ENCODE data around the gene RTN4RL1. TPM values are rescaled to one million over a fixed set of nuclear protein-coding genes. Genes with fewer than 3 reads are reported as not detected.
A peak's percentile ranks its signal among the peaks of the same experiment; 100 is the strongest.

The RTN4RL1 gene, protein sequence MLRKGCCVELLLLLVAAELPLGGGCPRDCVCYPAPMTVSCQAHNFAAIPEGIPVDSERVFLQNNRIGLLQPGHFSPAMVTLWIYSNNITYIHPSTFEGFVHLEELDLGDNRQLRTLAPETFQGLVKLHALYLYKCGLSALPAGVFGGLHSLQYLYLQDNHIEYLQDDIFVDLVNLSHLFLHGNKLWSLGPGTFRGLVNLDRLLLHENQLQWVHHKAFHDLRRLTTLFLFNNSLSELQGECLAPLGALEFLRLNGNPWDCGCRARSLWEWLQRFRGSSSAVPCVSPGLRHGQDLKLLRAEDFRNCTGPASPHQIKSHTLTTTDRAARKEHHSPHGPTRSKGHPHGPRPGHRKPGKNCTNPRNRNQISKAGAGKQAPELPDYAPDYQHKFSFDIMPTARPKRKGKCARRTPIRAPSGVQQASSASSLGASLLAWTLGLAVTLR
- 1 to 10 TPM in 5 of 6 experiments, under 1 TPM in 1; 0.54 to 2.6 (median 1.4) TPM for total RNA-seq
- long read RNA-seq: 0 reads

DNA sequence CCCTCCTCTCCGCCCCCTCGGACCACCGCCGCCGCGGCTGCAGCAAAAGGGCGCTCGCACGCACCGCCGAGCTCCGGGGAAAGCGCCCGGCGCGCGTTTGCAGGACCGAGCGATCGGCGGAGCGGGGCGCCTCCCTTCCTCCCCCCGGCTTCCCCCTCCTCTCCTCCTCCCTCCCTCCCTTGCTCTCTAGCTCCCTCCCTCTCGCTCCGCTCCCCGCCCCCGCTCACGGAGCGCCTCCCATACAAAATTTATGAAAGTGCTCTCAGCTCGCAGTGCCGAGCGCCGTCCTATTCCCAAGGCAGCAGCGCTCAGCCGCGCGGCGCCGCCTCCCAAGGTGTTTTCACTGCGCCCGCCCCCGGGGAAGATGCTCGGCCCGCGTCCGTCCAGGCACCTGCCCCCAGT is at the start of gene RTN4RL1:
TSS of gene RTN4RL1 (minus strand) at position 115 of the 402 bp plus-strand sequence. CDS start 469 bp downstream, outside the sequence.
- Histone ChIP-seq H3K36me3 (no peaks in the 10 kb centered on the region), H3K4me1 (peaks cover 0 to 26% (median 7%) of the 10 kb centered on the region in 4 donors), H3K27ac (no peak within 1 kb of the TSS), H3K27me3 (no peaks in the 10 kb centered on the region), H3K9me3 (no peaks in the 10 kb centered on the region), H3K4me3 (peak within 1 kb of the TSS; percentile 32 to 58 (median 48))
- 0% methylated on average over 4 of the region's 47 CpGs for WGBS (ENCODE audit: insufficient coverage, low coverage, low lambda C conversion rate, missing lambda C conversion rate)
- DNase-seq: peak in 2 of 3 donors; percentile 73 to 82
- TF ChIP-seq, protein P1, sequence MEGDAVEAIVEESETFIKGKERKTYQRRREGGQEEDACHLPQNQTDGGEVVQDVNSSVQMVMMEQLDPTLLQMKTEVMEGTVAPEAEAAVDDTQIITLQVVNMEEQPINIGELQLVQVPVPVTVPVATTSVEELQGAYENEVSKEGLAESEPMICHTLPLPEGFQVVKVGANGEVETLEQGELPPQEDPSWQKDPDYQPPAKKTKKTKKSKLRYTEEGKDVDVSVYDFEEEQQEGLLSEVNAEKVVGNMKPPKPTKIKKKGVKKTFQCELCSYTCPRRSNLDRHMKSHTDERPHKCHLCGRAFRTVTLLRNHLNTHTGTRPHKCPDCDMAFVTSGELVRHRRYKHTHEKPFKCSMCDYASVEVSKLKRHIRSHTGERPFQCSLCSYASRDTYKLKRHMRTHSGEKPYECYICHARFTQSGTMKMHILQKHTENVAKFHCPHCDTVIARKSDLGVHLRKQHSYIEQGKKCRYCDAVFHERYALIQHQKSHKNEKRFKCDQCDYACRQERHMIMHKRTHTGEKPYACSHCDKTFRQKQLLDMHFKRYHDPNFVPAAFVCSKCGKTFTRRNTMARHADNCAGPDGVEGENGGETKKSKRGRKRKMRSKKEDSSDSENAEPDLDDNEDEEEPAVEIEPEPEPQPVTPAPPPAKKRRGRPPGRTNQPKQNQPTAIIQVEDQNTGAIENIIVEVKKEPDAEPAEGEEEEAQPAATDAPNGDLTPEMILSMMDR (IDR thresholded peaks at IDR 0.05): no peak
- no peak for TF ChIP-seq POLR2A (IDR thresholded peaks at IDR 0.05)
- intact Hi-C loops (cut with DNase I): loop anchor here (5.0 kb wide), 1 partner anchor 118 kb away; no protein-coding TSS in a partner anchor
- ATAC-seq: peak; percentile 27 to 59 (median 36)

DNA sequence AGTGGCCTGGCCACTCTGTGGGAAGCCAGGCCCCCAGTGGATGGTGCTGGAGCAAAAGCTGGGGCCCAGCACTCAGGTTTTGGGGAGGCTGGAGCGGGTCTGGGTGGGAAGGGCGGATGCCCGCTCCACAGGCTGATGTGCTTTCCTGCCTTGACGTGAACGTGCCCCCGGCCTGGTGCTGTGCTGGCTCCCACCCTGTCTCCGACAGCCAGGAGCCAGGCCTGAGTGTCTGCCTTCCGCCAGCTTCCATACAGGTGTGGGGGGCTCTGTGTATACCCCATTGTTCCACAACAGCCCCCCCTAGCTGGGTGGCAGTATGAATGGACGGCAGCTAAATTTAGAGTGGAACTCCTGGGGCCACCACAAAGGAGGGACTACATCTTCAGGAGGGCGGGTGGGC is 49.8 kb upstream of the RTN4RL1 start:
- DNase-seq (no peak), ATAC-seq (no peak)
- Histone ChIP-seq H3K27me3 (no peaks in the 10 kb centered on the region), H3K36me3 (no peaks in the 10 kb centered on the region), H3K4me1 (peaks cover 0 to 10% (median 0%) of the 10 kb centered on the region in 4 donors), H3K4me3 (no peak overlapping the region), H3K9me3 (no peaks in the 10 kb centered on the region), H3K27ac (peak overlapping the region in 1 of 3 donors; percentile 29)
- TF ChIP-seq, protein P1 (IDR thresholded peaks at IDR 0.05): no peak
- TF ChIP-seq POLR2A (IDR thresholded peaks at IDR 0.05): no peak
- WGBS (ENCODE audit: insufficient coverage, low coverage, low lambda C conversion rate, missing lambda C conversion rate): no CpG with 5 or more reads among the region's 10 CpGs
- intact Hi-C loops (cut with DNase I): no loop called here

DNA sequence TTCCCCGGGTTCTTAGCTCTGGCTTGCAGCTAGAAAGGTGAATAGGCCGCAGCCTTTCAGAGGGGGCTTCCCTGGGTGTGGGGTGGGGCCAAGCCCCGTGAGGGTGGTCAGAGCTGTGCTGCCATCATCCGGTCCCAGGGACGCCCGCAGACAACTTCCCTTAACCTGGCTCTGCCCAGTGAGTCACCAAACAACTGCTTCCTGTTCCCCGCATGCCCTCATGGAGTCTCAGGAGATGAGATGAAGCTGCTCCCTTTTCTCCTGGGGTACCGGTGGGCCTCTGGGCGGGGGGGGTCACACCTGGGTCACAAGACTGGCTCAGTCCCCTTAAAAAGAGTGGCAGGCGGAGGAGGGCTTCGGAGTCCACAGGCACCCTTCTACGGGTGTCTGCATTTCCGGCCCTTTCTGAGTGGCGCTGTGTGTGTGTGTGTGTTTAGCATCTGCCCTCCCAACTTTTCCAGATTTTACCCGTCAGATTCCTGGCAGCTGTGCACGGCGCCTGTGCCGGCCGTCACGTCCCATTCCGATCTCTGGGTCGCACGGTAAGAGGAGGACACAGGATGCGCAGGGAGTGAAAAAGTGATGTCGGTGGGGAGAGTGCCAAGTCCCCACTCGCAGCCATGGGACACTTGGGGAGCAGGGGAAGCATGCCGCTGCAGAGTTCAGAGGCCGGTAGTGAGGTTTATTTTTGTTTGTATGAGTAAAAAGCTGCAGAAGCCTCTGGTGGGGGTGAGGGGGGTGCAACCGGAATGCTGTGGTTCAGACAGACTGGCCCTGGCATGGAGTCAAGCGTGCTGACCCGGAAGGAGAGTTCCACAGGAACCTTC is 46.5 kb upstream of the RTN4RL1 start:
- peaks cover 0 to 22% (median 0%) of the 10 kb centered on the region in 4 donors for H3K4me1 ChIP-seq
- ATAC-seq (peak; percentile 42 to 52 (median 45)), DNase-seq (peak in 1 of 3 donors; percentile 77)
- H3K36me3 ChIP-seq: no peaks in the 10 kb centered on the region
- no peaks in the 10 kb centered on the region for H3K27me3 ChIP-seq
- peak overlapping the region; percentile 61 to 72 (median 63) for H3K27ac ChIP-seq
- TF ChIP-seq, protein P1 (IDR thresholded peaks at IDR 0.05): no peak
- TF ChIP-seq POLR2A (IDR thresholded peaks at IDR 0.05): no peak
- WGBS (ENCODE audit: insufficient coverage, low coverage, low lambda C conversion rate, missing lambda C conversion rate): 58% methylated on average over 16 of the region's 31 CpGs
- intact Hi-C loops (cut with DNase I): no loop called here
- H3K9me3 ChIP-seq: no peaks in the 10 kb centered on the region
- no peak overlapping the region for H3K4me3 ChIP-seq

DNA sequence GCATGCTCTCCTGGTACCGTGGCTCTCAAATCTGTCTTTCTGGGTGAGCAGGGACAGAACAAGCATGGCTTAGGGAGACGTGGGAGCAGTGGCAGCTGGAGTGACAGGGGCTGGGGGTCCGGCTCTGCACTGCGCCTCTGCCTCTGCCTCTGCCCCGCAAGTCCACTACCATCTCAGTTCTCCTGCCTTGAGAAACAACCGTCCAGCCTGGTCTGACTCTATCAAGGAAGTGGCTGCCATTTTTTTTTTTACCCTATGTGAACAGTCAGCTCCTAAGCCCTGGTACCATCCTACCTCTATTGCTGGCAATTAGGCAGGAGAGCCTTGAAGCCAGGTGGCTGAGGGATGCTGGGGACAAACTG is 45.9 kb upstream of the RTN4RL1 start:
- DNase-seq: no peak
- intact Hi-C loops (cut with DNase I): no loop called here

More for the DNA sequence above, 45.9 kb upstream of the RTN4RL1 start:
- Histone ChIP-seq H3K4me1 (peaks cover 0 to 27% (median 0%) of the 10 kb centered on the region in 4 donors), H3K4me3 (no peak overlapping the region), H3K36me3 (no peaks in the 10 kb centered on the region), H3K9me3 (no peaks in the 10 kb centered on the region), H3K27me3 (no peaks in the 10 kb centered on the region), H3K27ac (peak overlapping the region; percentile 61 to 72 (median 63))
- 79% methylated on average over 5 of the region's 6 CpGs for WGBS (ENCODE audit: insufficient coverage, low coverage, low lambda C conversion rate, missing lambda C conversion rate)
- ATAC-seq: no peak
- TF ChIP-seq, protein P1 (IDR thresholded peaks at IDR 0.05): no peak
- TF ChIP-seq POLR2A (IDR thresholded peaks at IDR 0.05): no peak

All from right lobe of liver (tissue), 6 donors.